SU-DHL-6 (cell line): ENCODE measurements around the gene HBZ.

Source experiments
- EZH2phosphoT487 ChIP-seq: fragments of 200-600 bp; sonication (generic), shearing (Covaris generic); conservative IDR thresholded peaks from 2 replicates; pipeline ENCODE4 v1.6.1; 2018; ENCODE audit warnings: mild to moderate bottlenecking, antibody characterized with exemption, low read length, moderate library complexity, mixed read lengths
- TF ChIP-seq, protein P1 (sequence below): fragments of 200-600 bp; sonication (generic); IDR thresholded peaks from one replicate; pipeline ENCODE4 v1.5.1; 2017; ENCODE audit warnings: antibody characterized with exemption, mild to moderate bottlenecking, low read length, moderate library complexity; ENCODE audit not compliant: insufficient read depth, poor library complexity, severe bottlenecking

DNA sequence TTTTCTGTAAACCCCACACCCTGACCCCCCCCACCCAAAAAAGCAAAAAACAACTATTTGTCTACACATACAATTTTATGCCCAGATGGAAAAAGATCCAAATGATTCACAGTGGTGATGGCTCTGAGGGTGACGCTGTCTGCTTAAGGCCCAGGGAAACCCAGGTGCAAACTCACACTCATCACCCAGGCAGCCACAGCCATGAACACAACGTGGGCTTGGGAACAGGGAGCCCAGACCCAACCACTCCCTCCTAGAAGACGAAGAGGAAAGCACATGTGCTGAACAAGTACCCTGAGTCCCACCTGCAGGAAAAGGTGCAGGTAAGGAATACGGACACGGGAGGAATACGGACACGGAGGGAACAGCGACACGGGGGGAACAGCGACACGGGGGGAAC is 33.2 kb downstream of the HBZ start:
- TF ChIP-seq, protein P1, sequence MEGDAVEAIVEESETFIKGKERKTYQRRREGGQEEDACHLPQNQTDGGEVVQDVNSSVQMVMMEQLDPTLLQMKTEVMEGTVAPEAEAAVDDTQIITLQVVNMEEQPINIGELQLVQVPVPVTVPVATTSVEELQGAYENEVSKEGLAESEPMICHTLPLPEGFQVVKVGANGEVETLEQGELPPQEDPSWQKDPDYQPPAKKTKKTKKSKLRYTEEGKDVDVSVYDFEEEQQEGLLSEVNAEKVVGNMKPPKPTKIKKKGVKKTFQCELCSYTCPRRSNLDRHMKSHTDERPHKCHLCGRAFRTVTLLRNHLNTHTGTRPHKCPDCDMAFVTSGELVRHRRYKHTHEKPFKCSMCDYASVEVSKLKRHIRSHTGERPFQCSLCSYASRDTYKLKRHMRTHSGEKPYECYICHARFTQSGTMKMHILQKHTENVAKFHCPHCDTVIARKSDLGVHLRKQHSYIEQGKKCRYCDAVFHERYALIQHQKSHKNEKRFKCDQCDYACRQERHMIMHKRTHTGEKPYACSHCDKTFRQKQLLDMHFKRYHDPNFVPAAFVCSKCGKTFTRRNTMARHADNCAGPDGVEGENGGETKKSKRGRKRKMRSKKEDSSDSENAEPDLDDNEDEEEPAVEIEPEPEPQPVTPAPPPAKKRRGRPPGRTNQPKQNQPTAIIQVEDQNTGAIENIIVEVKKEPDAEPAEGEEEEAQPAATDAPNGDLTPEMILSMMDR, result no peak
- TF ChIP-seq EZH2phosphoT487, result no peak
